Astrocyte (in vitro differentiated cells and primary cell): ENCODE data around the gene DGKG. TPM values are rescaled to one million over a fixed set of nuclear protein-coding genes. Genes with fewer than 3 reads are reported as not detected.

Experiments used
- DNase-seq: peaks from one replicate; pipeline ENCODE4 v3.0.0-alpha.2; 2010; ENCODE audit warnings: low read depth
- FAIRE-seq: peaks from 2 replicates; lab custom pipeline; 2011; peaks lifted over from hg19 to GRCh38; lab: Jason Lieb, UNC
- H2AFZ ChIP-seq: 2 replicates; pipeline ENCODE4 v1.6.0; 2012; ENCODE audit warnings: low read depth, low read length, inconsistent platforms
- H3K27ac ChIP-seq: 2 replicates; pipeline ENCODE4 v1.5.1; 2011; ENCODE audit warnings: low read depth, low read length, inconsistent platforms
- H3K27me3 ChIP-seq: 2 replicates; pipeline ENCODE4 v1.6.0; 2011; ENCODE audit warnings: low read length, inconsistent platforms; ENCODE audit not compliant: insufficient read depth
- H3K36me3 ChIP-seq: 2 replicates; pipeline ENCODE4 v1.5.1; 2011; ENCODE audit warnings: low read length, inconsistent platforms; ENCODE audit not compliant: insufficient read depth
- H3K4me1 ChIP-seq: 2 replicates; pipeline ENCODE4 v1.5.1; 2011; ENCODE audit warnings: low read length, inconsistent platforms; ENCODE audit not compliant: insufficient read depth
- H3K4me2 ChIP-seq: 2 replicates; pipeline ENCODE4 v1.6.0; 2012; ENCODE audit warnings: low read length, inconsistent platforms
- H3K4me3 ChIP-seq: 2 replicates; pipeline ENCODE4 v1.5.1; 2011; ENCODE audit warnings: low read depth, mild to moderate bottlenecking, low read length, inconsistent platforms; ENCODE audit not compliant: insufficient read depth
- H3K79me2 ChIP-seq: 2 replicates; pipeline ENCODE4 v1.6.0; 2012; ENCODE audit warnings: mild to moderate bottlenecking, low read length, inconsistent platforms; ENCODE audit not compliant: insufficient read depth
- H3K9ac ChIP-seq: 2 replicates; pipeline ENCODE4 v1.6.0; 2012; ENCODE audit warnings: mild to moderate bottlenecking, low read length, inconsistent platforms
- H3K9me3 ChIP-seq: 2 replicates; pipeline ENCODE4 v1.5.1; 2012; ENCODE audit warnings: low read depth, mild to moderate bottlenecking, low read length, inconsistent platforms; ENCODE audit not compliant: insufficient read depth
- H4K20me1 ChIP-seq: 2 replicates; pipeline ENCODE4 v1.6.0; 2012; ENCODE audit warnings: low read length, inconsistent platforms; ENCODE audit not compliant: insufficient read depth
- H3K27ac Mint-ChIP-seq: one replicate; pipeline ENCODE4 v1.8.0; 2021; ENCODE audit warnings: mild to moderate bottlenecking, mixed read lengths; ENCODE audit not compliant: unreplicated experiment
- H3K27me3 Mint-ChIP-seq: one replicate; pipeline ENCODE4 v1.8.0; 2021; ENCODE audit warnings: low read depth, mixed read lengths; ENCODE audit not compliant: unreplicated experiment
- H3K36me3 Mint-ChIP-seq: one replicate; pipeline ENCODE4 v1.8.0; 2021; ENCODE audit warnings: low read depth, mixed read lengths; ENCODE audit not compliant: unreplicated experiment
- H3K4me1 Mint-ChIP-seq: one replicate; pipeline ENCODE4 v1.8.0; 2021; ENCODE audit warnings: low read depth, mixed read lengths; ENCODE audit not compliant: unreplicated experiment
- H3K4me3 Mint-ChIP-seq: one replicate; pipeline ENCODE4 v1.8.0; 2021; ENCODE audit warnings: mild to moderate bottlenecking, moderate library complexity, mixed read lengths; ENCODE audit not compliant: unreplicated experiment
- H3K9me3 Mint-ChIP-seq: one replicate; pipeline ENCODE4 v1.8.0; 2021; ENCODE audit warnings: mild to moderate bottlenecking, mixed read lengths; ENCODE audit not compliant: unreplicated experiment
- EZH2 ChIP-seq: IDR thresholded peaks from 2 replicates; pipeline ENCODE4 v1.6.1; 2012; ENCODE audit warnings: mild to moderate bottlenecking, low read length, inconsistent platforms; ENCODE audit not compliant: insufficient read depth
- total RNA-seq: library from RNA; stranded (reverse); gene quantifications from 2 replicates; pipeline ENCODE4 v1.2.1, GENCODE V29; 2021
- TF ChIP-seq, protein P1 (sequence below): IDR thresholded peaks from 2 replicates; pipeline ENCODE4 v1.5.1; 2011; ENCODE audit warnings: low read depth, mild to moderate bottlenecking, inconsistent platforms, low read length, moderate library complexity; ENCODE audit not compliant: insufficient read depth

DGKG gene
- total RNA-seq, 1 donor from 2014 or later, result 0.64 TPM

DNA sequence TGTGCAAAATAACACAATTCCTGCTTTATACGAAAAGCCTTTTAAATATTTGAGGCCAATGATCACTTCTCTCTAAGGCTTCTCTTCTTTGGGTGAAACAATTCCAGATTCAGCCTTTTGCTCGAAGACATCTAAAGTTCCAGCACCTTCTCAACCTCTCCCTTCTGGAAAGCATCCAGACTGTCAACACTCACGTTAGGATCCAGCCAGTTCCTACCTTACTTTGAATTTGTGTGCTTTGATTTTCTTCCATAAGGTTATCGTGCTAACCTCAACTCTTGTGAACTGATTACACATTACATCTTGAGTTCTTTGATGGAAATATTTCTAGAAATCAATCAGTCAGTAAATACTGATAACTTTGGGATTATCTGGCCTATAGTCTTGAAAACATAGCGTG is 127.9 kb downstream of the DGKG start:
- H3K4me2 ChIP-seq, result no peak overlapping the region
- H3K27me3 Mint-ChIP-seq, result peaks cover 23% of the 10 kb centered on the region
- H2AFZ ChIP-seq, result no peak overlapping the region
- peaks cover 7% of the 10 kb centered on the region for H3K27me3 ChIP-seq
- no peaks in the 10 kb centered on the region for H3K9me3 ChIP-seq
- H3K36me3 ChIP-seq, result no peaks in the 10 kb centered on the region
- FAIRE-seq (no peak), DNase-seq (no peak)
- H4K20me1 ChIP-seq, result no peaks in the 10 kb centered on the region
- no peak overlapping the region for H3K27ac ChIP-seq
- H3K4me3 Mint-ChIP-seq, result no peak overlapping the region
- no peak overlapping the region for H3K9ac ChIP-seq
- H3K27ac Mint-ChIP-seq, result no peak overlapping the region
- H3K79me2 ChIP-seq, result no peaks in the 10 kb centered on the region
- H3K4me1 Mint-ChIP-seq, result peaks cover 5% of the 10 kb centered on the region
- TF ChIP-seq, protein P1, sequence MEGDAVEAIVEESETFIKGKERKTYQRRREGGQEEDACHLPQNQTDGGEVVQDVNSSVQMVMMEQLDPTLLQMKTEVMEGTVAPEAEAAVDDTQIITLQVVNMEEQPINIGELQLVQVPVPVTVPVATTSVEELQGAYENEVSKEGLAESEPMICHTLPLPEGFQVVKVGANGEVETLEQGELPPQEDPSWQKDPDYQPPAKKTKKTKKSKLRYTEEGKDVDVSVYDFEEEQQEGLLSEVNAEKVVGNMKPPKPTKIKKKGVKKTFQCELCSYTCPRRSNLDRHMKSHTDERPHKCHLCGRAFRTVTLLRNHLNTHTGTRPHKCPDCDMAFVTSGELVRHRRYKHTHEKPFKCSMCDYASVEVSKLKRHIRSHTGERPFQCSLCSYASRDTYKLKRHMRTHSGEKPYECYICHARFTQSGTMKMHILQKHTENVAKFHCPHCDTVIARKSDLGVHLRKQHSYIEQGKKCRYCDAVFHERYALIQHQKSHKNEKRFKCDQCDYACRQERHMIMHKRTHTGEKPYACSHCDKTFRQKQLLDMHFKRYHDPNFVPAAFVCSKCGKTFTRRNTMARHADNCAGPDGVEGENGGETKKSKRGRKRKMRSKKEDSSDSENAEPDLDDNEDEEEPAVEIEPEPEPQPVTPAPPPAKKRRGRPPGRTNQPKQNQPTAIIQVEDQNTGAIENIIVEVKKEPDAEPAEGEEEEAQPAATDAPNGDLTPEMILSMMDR, result no peak
- no peak for TF ChIP-seq EZH2
- no peak overlapping the region for H3K4me3 ChIP-seq
- H3K9me3 Mint-ChIP-seq, result peaks cover 8% of the 10 kb centered on the region
- H3K36me3 Mint-ChIP-seq, result no peaks in the 10 kb centered on the region
- no peaks in the 10 kb centered on the region for H3K4me1 ChIP-seq

DNA sequence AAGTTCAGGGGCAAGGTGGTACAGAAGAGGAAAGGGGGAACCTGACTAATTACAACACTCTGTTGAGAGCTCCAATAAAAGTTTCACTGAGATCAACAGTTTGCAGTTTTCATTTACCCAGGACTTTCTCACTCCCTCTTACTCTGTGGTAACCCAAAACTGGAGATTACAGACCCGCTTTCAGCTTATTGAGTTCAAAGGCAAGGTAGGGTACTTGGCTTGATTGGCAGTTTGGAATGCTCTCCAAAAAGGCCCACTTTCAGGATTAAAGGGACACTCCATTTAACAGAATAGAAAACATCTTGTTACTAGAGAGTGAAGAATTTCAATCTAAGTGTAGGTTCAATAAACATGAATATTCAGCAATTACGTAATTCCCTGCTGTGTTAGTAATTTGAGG is 135.6 kb downstream of the DGKG start:
- H3K27ac ChIP-seq, result no peak overlapping the region
- peaks cover 10% of the 10 kb centered on the region for H3K27me3 ChIP-seq
- H3K9ac ChIP-seq, result no peak overlapping the region
- Mint-ChIP-seq H3K9me3 (peaks cover 6% of the 10 kb centered on the region), H3K27ac (no peak overlapping the region), H3K36me3 (no peaks in the 10 kb centered on the region), H3K27me3 (peaks cover 46% of the 10 kb centered on the region), H3K4me3 (no peak overlapping the region), H3K4me1 (peaks cover 3% of the 10 kb centered on the region)
- H3K4me1 ChIP-seq, result no peaks in the 10 kb centered on the region
- H2AFZ ChIP-seq, result no peak overlapping the region
- no peak overlapping the region for H3K4me3 ChIP-seq
- no peaks in the 10 kb centered on the region for H3K36me3 ChIP-seq
- FAIRE-seq (no peak), DNase-seq (no peak)
- no peaks in the 10 kb centered on the region for H3K9me3 ChIP-seq
- TF ChIP-seq EZH2, result no peak
- TF ChIP-seq, protein P1, result no peak
- H3K4me2 ChIP-seq, result no peak overlapping the region
- no peaks in the 10 kb centered on the region for H3K79me2 ChIP-seq
- no peaks in the 10 kb centered on the region for H4K20me1 ChIP-seq

DNA sequence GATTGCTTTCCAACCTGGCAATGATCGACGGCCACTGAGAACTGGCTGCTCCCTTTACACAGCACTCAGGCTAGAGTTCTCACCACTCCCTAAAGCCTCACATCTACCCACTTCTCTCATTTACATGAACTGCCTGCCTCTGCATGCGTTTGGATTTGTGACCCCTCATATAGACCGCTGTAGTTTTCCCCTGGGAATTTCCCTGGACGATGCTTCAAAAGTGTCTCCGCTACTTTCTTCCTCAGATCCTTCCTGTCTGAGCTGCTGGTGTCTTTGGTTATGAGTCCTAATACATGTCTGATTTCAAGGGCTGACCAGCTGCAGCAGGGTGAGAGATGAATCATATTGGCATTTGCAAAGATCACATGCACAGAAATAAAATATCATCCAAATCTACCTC is 136.4 kb downstream of the DGKG start:
- no peaks in the 10 kb centered on the region for H3K79me2 ChIP-seq
- peaks cover 10% of the 10 kb centered on the region for H3K27me3 ChIP-seq
- H2AFZ ChIP-seq, result no peak overlapping the region
- Mint-ChIP-seq H3K27ac (no peak overlapping the region), H3K27me3 (peaks cover 54% of the 10 kb centered on the region), H3K4me1 (peaks cover 3% of the 10 kb centered on the region), H3K9me3 (peaks cover 3% of the 10 kb centered on the region), H3K4me3 (no peak overlapping the region), H3K36me3 (peaks cover 2% of the 10 kb centered on the region)
- H3K9me3 ChIP-seq, result no peaks in the 10 kb centered on the region
- no peak overlapping the region for H3K27ac ChIP-seq
- H4K20me1 ChIP-seq, result no peaks in the 10 kb centered on the region
- no peak overlapping the region for H3K4me3 ChIP-seq
- H3K4me1 ChIP-seq, result no peaks in the 10 kb centered on the region
- H3K9ac ChIP-seq, result no peak overlapping the region
- no peak overlapping the region for H3K4me2 ChIP-seq
- TF ChIP-seq EZH2, result no peak
- TF ChIP-seq, protein P1, result no peak
- FAIRE-seq (no peak), DNase-seq (no peak)
- H3K36me3 ChIP-seq, result no peaks in the 10 kb centered on the region
